Thyroid gland (tissue), 4 donors: ENCODE measurements around the gene GABRR2. TPM values are rescaled to one million over a fixed set of nuclear protein-coding genes. Genes with fewer than 3 reads are reported as not detected.
"Not testable (repeated sequence)": the region's sequence is repeated elsewhere in the genome, so short reads cannot be mapped to it uniquely, and the experiment has no call there.

Experiments
- DNase-seq, 2 donors: peaks; one replicate each; pipeline ENCODE4 v3.0.0-alpha.2; 2019
- H3K27ac ChIP-seq, 3 donors: fragments of 200-600 bp; sonication (generic); 1 replicate in 2 of 3; 2 replicates in 1 of 3; pipeline ENCODE4 v1.5.1; 2016 to 2019; ENCODE audit warnings: mild to moderate bottlenecking in 1 of 3, moderate library complexity in 1 of 3
- H3K27me3 ChIP-seq: fragments of 200-600 bp; sonication (generic); one replicate; pipeline ENCODE4 v1.5.1; 2019
- H3K36me3 ChIP-seq, 2 donors: fragments of 200-600 bp; sonication (generic); one replicate each; pipeline ENCODE4 v1.5.1; 2016 to 2019
- H3K4me1 ChIP-seq, 2 donors: fragments of 200-600 bp; sonication (generic); one replicate each; pipeline ENCODE4 v1.5.1; 2017 to 2019
- H3K4me3 ChIP-seq, 3 donors: fragments of 200-600 bp; sonication (generic); replicated peaks in 1 of 3; 1 replicate in 2 of 3; 2 replicates in 1 of 3; pipeline ENCODE4 v1.5.1; 2016; ENCODE audit warnings: mild to moderate bottlenecking in 1 of 3
- H3K9me3 ChIP-seq: fragments of 200-600 bp; sonication (generic); one replicate; pipeline ENCODE4 v1.5.1; 2017
- CTCF ChIP-seq, 6 experiments: fragments of 200-600 bp in 3 of 6; fragments of 450-650 bp in 3 of 6; sonication (generic) in 3 of 6; IDR thresholded peaks; one replicate each; pipeline ENCODE4 v1.5.1; 2016 to 2019; ENCODE audit warnings: antibody characterized with exemption in 6 of 6, mild to moderate bottlenecking in 2 of 6, inconsistent platforms in 1 of 6, moderate library complexity in 1 of 6
- POLR2A ChIP-seq, 2 donors: fragments of 450-650 bp; IDR thresholded peaks; one replicate each; pipeline ENCODE4 v1.6.1; 2017; ENCODE audit warnings: antibody characterized with exemption in 2 of 2, mild to moderate bottlenecking in 2 of 2, moderate library complexity in 1 of 2
- WGBS, 2 donors: methylation state at CpG; one replicate each; pipeline ENCODE4 v1.1.5; 2017; 5-methylcytosine and 5-hydroxymethylcytosine counted together
- intact Hi-C: fragments of 100-400 bp; cut with DNase I; formaldehyde crosslinking; loops from one replicate; pipeline ENCODE4 v1.15.1; 2023
- total RNA-seq, 4 donors: library from RNA; depleted of rRNA; stranded (reverse); fragments of >200 nt; gene quantifications; one replicate each; pipeline ENCODE4 v1.2.3, GENCODE V29; 2016

Gene GABRR2
- total RNA-seq, 4 donors from 2014 or later = 0.42 to 2.1 (median 0.56) TPM

- DNase-seq = peak; percentile 38 to 44
- Histone ChIP-seq H3K27me3 (no peaks in the 10 kb centered on the region), H3K4me3 (no peak overlapping the region), H3K9me3 (no peaks in the 10 kb centered on the region), H3K27ac (no peak overlapping the region), H3K4me1 (peaks cover 9 to 22% of the 10 kb centered on the region in 2 donors), H3K36me3 (no peaks in the 10 kb centered on the region)
- intact Hi-C loops = loop anchor here (10.0 kb wide), 1 partner anchor 54 kb away; no protein-coding TSS in a partner anchor
- TF ChIP-seq POLR2A (IDR thresholded peaks at IDR 0.05) (no peak), CTCF (IDR thresholded peaks at IDR 0.05) (no peak)
- WGBS, 2 donors = 28 to 40% methylated on average over 11 of the region's 11 CpGs
Measured at GRCh38 chr6:89310929-89311328, 4.2 kb downstream of the GABRR2 start.

GRCh38 chr6:89308525-89309395 lies 6.3 kb downstream of the GABRR2 start:
- intact Hi-C loops = no loop called here

GRCh38 chr6:89304517-89304916 lies 10.6 kb downstream of the GABRR2 start:
- H3K36me3 ChIP-seq, DNase-seq, H3K27ac ChIP-seq, H3K27me3 ChIP-seq, H3K9me3 ChIP-seq, intact Hi-C loops, H3K4me3 ChIP-seq, H3K4me1 ChIP-seq: not testable (repeated sequence)
- 83 to 88% methylated on average over 3 of the region's 3 CpGs for WGBS, 2 donors

More at GRCh38 chr6:89308525-89309395, 6.3 kb downstream of the GABRR2 start:
- no peaks in the 10 kb centered on the region for H3K27me3 ChIP-seq
- 82 to 90% methylated on average over 9 of the region's 9 CpGs for WGBS, 2 donors
- DNase-seq = no peak
- H3K27ac ChIP-seq = no peak overlapping the region
- no peak overlapping the region for H3K4me3 ChIP-seq
- no peak for TF ChIP-seq CTCF (IDR thresholded peaks at IDR 0.05)
- TF ChIP-seq POLR2A (IDR thresholded peaks at IDR 0.05) = no peak
- H3K4me1 ChIP-seq = peaks cover 9 to 22% of the 10 kb centered on the region in 2 donors
- H3K36me3 ChIP-seq = no peaks in the 10 kb centered on the region
- H3K9me3 ChIP-seq = no peaks in the 10 kb centered on the region

- TF ChIP-seq POLR2A (IDR thresholded peaks at IDR 0.05) (no peak), CTCF (IDR thresholded peaks at IDR 0.05) (no peak)
- WGBS, 2 donors = 92 to 94% methylated on average over 10 of the region's 10 CpGs
- Histone ChIP-seq H3K4me1 (no peaks in the 10 kb centered on the region), H3K36me3 (no peaks in the 10 kb centered on the region), H3K4me3 (no peak overlapping the region), H3K9me3 (no peaks in the 10 kb centered on the region), H3K27ac (no peak overlapping the region), H3K27me3 (no peaks in the 10 kb centered on the region)
- intact Hi-C loops = no loop called here
- no peak for DNase-seq
Measured at GRCh38 chr6:89302936-89303335, 12.2 kb downstream of the GABRR2 start.

- Histone ChIP-seq H3K9me3 (no peaks in the 10 kb centered on the region), H3K27me3 (no peaks in the 10 kb centered on the region), H3K36me3 (no peaks in the 10 kb centered on the region), H3K27ac (no peak overlapping the region), H3K4me3 (no peak overlapping the region), H3K4me1 (no peaks in the 10 kb centered on the region)
- TF ChIP-seq POLR2A (IDR thresholded peaks at IDR 0.05) = no peak
- TF ChIP-seq CTCF (IDR thresholded peaks at IDR 0.05) = no peak
- no peak for DNase-seq
- intact Hi-C loops = no loop called here
- 80 to 97% methylated on average over 1 to 22 of the region's 22 CpGs for WGBS, 2 donors
Measured at GRCh38 chr6:89302195-89302770, 12.8 kb downstream of the GABRR2 start.
